Measurements from ENCODE around the gene P3H3. TPM values are rescaled to one million over a fixed set of nuclear protein-coding genes. Genes with fewer than 3 reads are reported as not detected.
A peak's percentile ranks its signal among the peaks of the same experiment; 100 is the strongest.

P3H3 gene
- total RNA-seq, 4 donors from 2014 or later, result 27.4 to 90.1 (median 59.9) TPM

DNA sequence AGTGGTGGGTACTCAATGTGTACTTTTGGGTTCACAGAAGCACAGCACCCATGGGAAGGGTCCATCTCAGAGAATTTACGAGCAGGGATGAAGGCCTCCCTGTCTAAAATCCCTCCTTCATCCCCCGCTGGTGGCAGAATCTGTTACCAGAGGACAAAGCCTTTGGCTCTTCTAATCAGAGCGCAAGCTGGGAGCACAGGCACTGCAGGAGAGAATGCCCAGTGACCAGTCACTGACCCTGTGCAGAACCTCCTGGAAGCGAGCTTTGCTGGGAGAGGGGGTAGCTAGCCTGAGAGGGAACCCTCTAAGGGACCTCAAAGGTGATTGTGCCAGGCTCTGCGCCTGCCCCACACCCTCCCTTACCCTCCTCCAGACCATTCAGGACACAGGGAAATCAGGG lies 8.0 kb upstream of the P3H3 start:
- no peaks in the 10 kb centered on the region for H3K36me3 ChIP-seq
- H3K4me1 ChIP-seq, result no peaks in the 10 kb centered on the region
- intact Hi-C loops (cut with DNase I; ENCODE audit: low total_unique reads), result loop anchor here (10.0 kb wide), 1 partner anchor 65 kb away; the partner anchor contains the start of gene MLF2
- no peak overlapping the region for H3K4me3 ChIP-seq
- no peak overlapping the region for H3K27ac ChIP-seq
- no peak for TF ChIP-seq POLR2A (IDR thresholded peaks at IDR 0.05)
- TF ChIP-seq, protein P1, sequence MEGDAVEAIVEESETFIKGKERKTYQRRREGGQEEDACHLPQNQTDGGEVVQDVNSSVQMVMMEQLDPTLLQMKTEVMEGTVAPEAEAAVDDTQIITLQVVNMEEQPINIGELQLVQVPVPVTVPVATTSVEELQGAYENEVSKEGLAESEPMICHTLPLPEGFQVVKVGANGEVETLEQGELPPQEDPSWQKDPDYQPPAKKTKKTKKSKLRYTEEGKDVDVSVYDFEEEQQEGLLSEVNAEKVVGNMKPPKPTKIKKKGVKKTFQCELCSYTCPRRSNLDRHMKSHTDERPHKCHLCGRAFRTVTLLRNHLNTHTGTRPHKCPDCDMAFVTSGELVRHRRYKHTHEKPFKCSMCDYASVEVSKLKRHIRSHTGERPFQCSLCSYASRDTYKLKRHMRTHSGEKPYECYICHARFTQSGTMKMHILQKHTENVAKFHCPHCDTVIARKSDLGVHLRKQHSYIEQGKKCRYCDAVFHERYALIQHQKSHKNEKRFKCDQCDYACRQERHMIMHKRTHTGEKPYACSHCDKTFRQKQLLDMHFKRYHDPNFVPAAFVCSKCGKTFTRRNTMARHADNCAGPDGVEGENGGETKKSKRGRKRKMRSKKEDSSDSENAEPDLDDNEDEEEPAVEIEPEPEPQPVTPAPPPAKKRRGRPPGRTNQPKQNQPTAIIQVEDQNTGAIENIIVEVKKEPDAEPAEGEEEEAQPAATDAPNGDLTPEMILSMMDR (IDR thresholded peaks at IDR 0.05), result no peak
- no peak for DNase-seq
- peaks cover 0 to 4% of the 10 kb centered on the region in 2 donors for H3K27me3 ChIP-seq
- H3K9me3 ChIP-seq, result no peaks in the 10 kb centered on the region

DNA sequence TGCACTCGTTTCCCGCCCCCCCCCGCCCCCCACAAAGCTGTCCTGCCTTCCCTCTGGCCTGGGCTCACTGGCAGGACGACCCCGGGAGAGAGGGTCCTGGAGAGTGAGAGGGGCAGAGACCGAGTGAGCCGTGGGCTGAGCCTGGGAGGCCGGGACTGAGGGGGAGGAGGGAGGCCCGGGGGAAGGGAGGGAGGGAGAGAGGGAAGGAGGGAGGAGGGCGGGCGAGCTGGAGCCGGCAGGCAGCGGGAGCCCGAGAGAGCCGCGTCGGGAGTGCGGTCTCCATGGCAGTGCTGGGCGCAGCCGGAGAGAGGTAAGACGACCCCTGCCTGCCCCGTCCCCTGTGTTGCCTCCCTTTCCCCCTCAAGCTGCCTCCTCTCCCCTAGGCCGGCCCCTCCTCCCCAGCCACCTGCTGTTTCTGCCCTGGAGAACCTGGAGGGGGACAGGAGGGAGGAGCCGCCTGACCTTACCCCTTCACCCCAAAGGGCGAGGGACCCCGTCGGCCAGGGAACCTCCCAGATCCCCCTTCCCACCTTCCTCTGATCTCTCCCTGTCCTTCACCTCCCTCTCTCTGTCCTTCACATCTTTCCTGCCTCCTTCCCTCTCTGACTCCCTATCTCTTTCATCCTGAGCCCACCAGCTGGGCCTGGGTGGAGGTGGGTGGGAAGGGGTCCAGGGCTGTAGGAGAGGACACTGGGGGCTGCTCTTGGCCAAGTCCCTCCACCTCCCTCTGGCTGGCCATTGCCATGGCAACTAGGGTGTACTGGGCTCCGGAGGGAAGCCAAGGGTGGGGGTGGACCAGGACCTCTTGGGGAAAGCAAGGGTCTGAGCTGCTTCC lies 6.4 kb upstream of the P3H3 start, which contains the start of gene GPR162:
Gene GPR162 (plus strand): TSS at position 231 of the 835 bp plus-strand sequence. CDS start 2,078 bp downstream, outside the sequence.
- peak; percentile 57 to 60 for DNase-seq
- TF ChIP-seq, protein P1 (IDR thresholded peaks at IDR 0.05), result no peak
- peak in 1 of 2 donors; percentile 14 for TF ChIP-seq POLR2A (IDR thresholded peaks at IDR 0.05)
- Histone ChIP-seq H3K27me3 (peaks cover 0 to 4% of the 10 kb centered on the region in 2 donors), H3K9me3 (no peaks in the 10 kb centered on the region), H3K27ac (peak within 1 kb of the TSS in 1 of 2 donors; percentile 45), H3K4me1 (peaks cover 0 to under 1% of the 10 kb centered on the region in 2 donors), H3K4me3 (peak within 1 kb of the TSS; percentile 30 to 45), H3K36me3 (no peaks in the 10 kb centered on the region)
- intact Hi-C loops (cut with DNase I; ENCODE audit: low total_unique reads), result loop anchor here (10.0 kb wide), 1 partner anchor 67 kb away; the partner anchor contains the start of gene MLF2

GRCh38 chr12:6822426-6823135 lies 5.6 kb upstream of the P3H3 start:
- Histone ChIP-seq H3K4me1 (peaks cover 0 to 5% of the 10 kb centered on the region in 2 donors), H3K27ac (no peak overlapping the region), H3K4me3 (no peak overlapping the region), H3K27me3 (peaks cover 0 to 4% of the 10 kb centered on the region in 2 donors), H3K9me3 (no peaks in the 10 kb centered on the region), H3K36me3 (no peaks in the 10 kb centered on the region)
- DNase-seq, result no peak
- intact Hi-C loops (cut with DNase I; ENCODE audit: low total_unique reads), result loop anchor here (10.0 kb wide), 1 partner anchor 68 kb away; the partner anchor contains the start of gene MLF2
- TF ChIP-seq, protein P1 (IDR thresholded peaks at IDR 0.05), result no peak
- no peak for TF ChIP-seq POLR2A (IDR thresholded peaks at IDR 0.05)

DNA sequence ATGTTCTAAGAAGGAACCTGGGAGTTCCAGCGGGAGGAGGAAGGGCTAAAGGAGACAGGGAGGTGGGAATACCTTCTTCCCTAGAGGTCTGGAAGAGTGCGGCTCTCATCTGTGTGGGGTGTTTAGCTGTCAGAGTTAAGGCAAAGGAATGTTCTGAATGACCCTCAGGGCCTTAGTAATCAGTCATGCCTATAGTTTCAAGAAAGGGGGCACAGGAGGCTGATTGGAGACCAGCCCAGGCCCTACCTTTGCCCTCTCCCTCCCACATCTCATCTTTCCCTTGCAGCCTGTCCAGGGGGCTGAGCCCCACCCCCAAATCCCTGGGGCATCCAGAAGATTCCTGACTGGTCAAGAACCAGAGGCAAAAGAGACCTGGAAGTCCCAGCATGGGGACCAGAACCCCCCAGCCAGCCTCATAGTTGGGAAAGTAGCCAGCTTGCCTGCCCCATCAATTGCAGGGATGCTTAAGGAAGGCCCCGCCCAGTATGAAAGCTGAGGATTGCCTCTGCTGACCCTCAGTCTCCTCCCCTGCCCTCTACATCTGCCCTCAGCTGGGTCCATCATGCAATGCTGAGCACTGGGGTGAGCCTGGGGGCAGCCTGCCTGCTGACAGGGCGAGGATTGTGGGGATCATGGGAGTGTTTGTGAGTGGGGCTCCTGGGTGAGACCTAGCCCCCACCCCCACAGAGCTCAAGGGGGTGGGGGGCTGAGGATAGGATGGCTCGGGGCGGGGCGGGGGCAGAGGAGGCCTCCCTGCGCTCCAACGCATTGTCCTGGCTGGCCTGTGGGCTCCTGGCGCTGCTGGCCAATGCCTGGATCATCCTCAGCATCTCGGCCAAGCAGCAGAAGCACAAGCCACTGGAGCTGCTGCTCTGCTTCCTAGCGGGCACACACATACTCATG lies 4.8 kb upstream of the P3H3 start:
- intact Hi-C loops (cut with DNase I; ENCODE audit: low total_unique reads), result loop anchor here (10.0 kb wide), 1 partner anchor 69 kb away; the partner anchor contains the start of gene MLF2
- Histone ChIP-seq H3K27ac (no peak overlapping the region), H3K4me1 (peaks cover 0 to 5% of the 10 kb centered on the region in 2 donors), H3K27me3 (peaks cover 0 to 4% of the 10 kb centered on the region in 2 donors), H3K9me3 (no peaks in the 10 kb centered on the region), H3K36me3 (no peaks in the 10 kb centered on the region), H3K4me3 (no peak overlapping the region)
- TF ChIP-seq, protein P1 (IDR thresholded peaks at IDR 0.05), result no peak
- TF ChIP-seq POLR2A (IDR thresholded peaks at IDR 0.05), result no peak
- no peak for DNase-seq

Data from uterus (tissue), 4 donors.